ENCODE measurements around the gene LGALS3BP.

DNA sequence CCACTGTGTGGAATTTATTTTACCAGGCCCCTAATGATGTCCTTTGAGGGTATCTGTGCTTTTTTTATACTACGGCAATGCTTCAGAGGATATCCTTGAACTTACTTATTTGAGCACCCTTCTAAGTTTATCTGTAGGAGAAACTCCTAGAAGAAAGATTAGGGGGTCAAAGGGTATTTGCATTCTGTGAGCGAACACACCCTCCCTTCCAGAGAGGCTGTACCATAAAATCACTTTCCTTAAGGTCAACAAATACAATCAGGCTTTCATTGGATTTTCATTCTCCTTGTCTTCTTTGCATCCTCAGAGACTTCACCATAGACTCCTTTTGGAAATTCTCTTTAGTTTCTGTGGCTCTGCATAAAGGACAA is 39.5 kb upstream of the LGALS3BP start:
- TF ChIP-seq, protein P1, sequence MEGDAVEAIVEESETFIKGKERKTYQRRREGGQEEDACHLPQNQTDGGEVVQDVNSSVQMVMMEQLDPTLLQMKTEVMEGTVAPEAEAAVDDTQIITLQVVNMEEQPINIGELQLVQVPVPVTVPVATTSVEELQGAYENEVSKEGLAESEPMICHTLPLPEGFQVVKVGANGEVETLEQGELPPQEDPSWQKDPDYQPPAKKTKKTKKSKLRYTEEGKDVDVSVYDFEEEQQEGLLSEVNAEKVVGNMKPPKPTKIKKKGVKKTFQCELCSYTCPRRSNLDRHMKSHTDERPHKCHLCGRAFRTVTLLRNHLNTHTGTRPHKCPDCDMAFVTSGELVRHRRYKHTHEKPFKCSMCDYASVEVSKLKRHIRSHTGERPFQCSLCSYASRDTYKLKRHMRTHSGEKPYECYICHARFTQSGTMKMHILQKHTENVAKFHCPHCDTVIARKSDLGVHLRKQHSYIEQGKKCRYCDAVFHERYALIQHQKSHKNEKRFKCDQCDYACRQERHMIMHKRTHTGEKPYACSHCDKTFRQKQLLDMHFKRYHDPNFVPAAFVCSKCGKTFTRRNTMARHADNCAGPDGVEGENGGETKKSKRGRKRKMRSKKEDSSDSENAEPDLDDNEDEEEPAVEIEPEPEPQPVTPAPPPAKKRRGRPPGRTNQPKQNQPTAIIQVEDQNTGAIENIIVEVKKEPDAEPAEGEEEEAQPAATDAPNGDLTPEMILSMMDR (IDR thresholded peaks at IDR 0.05), result no peak
- no peak for TF ChIP-seq POLR2A (IDR thresholded peaks at IDR 0.05)

Data from tibial nerve (tissue), 3 donors.